SKM-1 (cell line): Measurements from ENCODE around the gene APLP1.
"Not testable (repeated sequence)": the region's sequence is repeated elsewhere in the genome, so short reads cannot be mapped to it uniquely, and the experiment has no call there.

Source experiments
- DNase-seq: peaks from one replicate; lab custom pipeline; 2025; ENCODE audit not compliant: unreplicated experiment; lab: John Stamatoyannopoulos, UW

Gene APLP1

GRCh38 chr19:35903550-35904179 lies 35.3 kb downstream of the APLP1 start:
- peak; percentile 76 for DNase-seq

DNA sequence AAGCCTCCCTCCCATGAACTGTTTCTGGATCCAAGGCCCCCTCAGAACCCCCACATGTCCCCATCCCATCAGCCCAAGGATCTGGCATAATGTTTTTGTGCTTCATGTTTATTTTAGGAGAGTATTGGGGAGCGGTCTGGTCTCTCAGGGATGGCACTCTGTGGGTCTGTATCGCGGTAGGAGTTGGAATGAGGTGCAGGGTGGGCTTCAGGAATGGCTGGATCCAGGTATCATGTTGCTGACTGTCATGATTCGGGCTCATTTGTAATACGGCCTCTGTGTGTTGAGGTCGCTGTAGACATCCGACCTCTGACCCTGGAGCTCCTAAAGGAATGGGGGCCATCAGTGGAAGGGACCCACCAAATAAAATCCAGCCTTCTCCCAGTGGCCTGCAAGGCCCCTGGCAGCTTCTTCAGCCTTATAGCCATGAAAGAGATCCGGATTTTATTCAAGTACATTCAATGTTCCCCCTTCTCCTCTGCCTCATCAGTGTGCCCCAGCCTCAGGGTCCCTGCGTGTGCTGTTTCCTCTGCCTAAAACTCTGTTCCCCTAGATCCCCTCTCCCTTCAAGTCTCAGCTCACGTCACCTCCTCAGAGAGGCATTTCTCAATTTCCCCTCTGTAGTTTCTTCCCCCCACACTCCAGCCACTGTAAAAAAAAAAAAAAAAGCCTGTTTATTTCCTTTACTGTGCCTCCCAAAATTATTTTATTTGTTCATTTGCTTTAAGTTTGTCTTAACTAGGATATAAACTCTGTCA lies 36.1 kb downstream of the APLP1 start:
- peak; percentile 70 for DNase-seq

DNA sequence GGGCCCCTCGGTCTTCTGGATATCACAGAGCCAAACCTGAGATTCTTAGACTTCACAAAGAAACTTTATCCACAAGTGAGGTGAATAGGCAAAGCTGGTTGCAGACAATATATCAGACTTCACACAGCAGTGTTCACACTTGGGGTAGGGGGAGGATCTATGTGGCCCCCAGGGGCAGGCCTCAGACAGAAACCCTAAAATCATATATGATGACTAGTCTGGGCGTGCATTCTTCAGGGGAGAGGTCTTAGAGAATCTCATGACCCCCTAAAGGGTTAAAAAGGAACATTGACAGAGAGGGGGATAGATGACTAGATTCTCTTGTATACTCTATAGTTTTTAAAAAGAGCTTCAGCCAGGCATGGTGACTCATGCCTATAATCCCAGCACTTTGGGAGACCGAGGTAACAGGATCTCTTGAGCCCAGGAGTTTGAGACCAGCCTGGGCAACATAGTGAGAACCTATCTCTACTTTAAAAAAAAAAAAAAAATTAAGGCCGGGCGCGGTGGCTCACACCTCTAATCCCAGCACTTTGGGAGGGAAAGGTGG lies 36.9 kb downstream of the APLP1 start:
- no peak for DNase-seq

DNA sequence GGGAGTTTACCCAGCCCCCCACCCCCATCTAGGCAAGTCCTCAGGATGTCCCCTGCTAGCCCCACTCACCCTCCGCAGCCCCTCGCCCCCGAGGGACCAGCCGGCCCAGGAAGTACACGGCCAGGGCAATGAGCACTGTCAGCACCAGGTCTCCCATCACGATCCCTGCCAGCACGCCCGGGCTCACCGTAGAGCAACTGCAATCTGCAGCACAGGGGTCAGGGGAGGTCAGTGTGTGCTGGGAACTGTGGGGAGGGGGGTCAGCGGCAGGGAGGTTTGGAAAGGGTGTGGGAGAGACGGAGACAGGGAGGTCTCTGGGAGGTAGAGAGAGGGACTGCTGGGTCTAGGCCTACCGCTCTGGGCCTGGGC lies 39.0 kb downstream of the APLP1 start:
- DNase-seq: no peak

- DNase-seq: peak; percentile 31
These were observed 39.7 kb downstream of the APLP1 start, which contains the start of gene TYROBP for GRCh38 chr19:35908010-35908441. TSS of gene TYROBP (minus strand) at chr19:35908295. CDS start at chr19:35908228, 67 bp downstream.

GRCh38 chr19:35908973-35909683 lies 40.8 kb downstream of the APLP1 start:
- peak; percentile 98 for DNase-seq

DNA sequence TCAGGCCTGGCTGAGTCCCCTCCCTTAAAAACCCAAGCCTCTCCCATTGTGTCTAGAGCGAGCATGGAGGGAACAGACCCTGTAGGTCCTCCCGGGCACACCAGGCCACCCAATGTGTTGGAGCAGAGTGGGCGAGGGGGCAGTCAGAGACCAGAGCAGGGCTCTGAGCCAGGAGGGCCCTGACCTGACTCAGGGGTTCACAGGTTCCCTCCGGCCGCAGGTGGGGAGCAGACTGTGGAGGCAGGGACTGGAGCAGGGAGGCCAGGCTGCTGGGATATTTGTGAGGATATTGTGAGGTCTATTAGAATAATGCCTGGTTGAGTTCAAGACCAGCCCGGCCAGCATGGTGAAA lies 41.3 kb downstream of the APLP1 start:
- no peak for DNase-seq

GRCh38 chr19:35910355-35910754 lies 42.0 kb downstream of the APLP1 start:
- DNase-seq: not testable (repeated sequence)

DNA sequence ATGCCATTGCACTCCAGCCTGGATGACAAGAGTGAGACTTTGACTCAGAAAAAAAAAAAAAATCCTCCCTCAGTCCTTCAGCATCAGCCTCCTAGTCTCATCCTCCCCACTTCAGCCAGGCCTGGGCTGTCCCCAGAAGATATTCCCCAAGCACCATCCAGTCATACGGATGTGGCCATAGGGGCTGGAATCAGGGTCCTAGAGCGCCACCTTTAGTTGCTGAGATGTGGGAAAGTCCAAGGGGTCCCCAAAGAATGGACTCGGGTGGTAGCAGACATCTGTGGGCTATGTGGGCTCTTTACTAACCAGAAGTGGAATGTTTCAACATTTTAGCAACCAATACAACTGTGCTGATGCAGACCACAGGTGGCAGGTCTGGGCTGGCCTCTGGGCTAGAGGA lies 42.8 kb downstream of the APLP1 start:
- no peak for DNase-seq

- DNase-seq: no peak
These were observed 43.4 kb downstream of the APLP1 start for GRCh38 chr19:35911790-35912189.

- no peak for DNase-seq
These were observed 45.2 kb downstream of the APLP1 start for GRCh38 chr19:35913589-35913988.

- DNase-seq: no peak
These were observed 47.1 kb downstream of the APLP1 start for GRCh38 chr19:35915443-35915842.

DNA sequence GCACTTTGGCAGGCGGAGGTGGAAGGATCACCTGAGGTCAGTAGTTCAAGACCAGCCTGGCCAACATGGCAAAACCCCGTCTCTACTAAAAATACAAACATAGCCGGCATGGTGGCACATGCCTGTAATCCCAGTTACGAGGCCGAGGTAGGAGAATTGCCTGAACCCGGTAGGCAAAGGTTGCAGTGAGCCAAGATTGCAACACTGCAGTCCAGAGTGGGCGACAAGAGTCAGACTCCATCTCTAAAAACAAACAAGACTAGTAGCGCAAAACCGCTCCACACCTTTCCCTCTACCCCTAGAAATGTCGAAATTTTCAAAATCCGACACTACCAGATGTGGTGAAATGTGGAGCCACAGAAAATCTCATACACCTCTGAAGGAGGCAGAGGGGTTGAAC lies 50.9 kb downstream of the APLP1 start:
- DNase-seq: no peak

GRCh38 chr19:35921012-35921411 lies 52.6 kb downstream of the APLP1 start:
- no peak for DNase-seq

DNA sequence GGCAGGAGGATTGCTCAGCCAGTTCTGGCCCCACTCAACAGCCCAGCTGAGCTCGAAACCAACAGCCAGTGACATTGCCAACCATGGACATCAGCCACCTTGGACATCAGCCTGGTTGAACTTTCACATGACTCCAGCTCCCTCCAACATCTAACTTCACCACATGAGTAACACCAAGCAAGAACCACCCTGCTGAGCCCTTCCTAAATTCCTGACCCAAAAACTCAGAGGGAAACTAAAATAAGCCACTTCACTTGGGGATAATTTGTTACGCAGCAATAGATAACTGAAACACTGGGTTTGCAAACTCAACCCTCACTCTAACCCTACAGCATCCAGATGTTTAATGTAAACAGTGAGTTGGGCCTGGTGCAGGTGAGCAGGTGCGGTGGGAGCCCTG lies 57.1 kb downstream of the APLP1 start:
- no peak for DNase-seq

- no peak for DNase-seq
These were observed 60.1 kb downstream of the APLP1 start for GRCh38 chr19:35928507-35928906.
